T1000 (cell line): ENCODE results near the gene QRICH2.
"Not testable (repeated sequence)": the region's sequence is repeated elsewhere in the genome, so short reads cannot be mapped to it uniquely, and the experiment has no call there.

Experiments used
- DNase-seq: peaks from one replicate; lab custom pipeline; 2025; ENCODE audit warnings: mixed read lengths; lab: John Stamatoyannopoulos, UW

The QRICH2 gene

GRCh38 chr17:76307966-76308338, at the start of gene QRICH2:
Gene QRICH2 (minus strand): TSS chr17:76308276. CDS start chr17:76307998, 278 bp downstream.
- no peak for DNase-seq

GRCh38 chr17:76357597-76358158, 49.6 kb upstream of the QRICH2 start:
- DNase-seq, result no peak

- no peak for DNase-seq
These were observed 48.9 kb upstream of the QRICH2 start for GRCh38 chr17:76356803-76357456.

- no peak for DNase-seq
These were observed 46.8 kb upstream of the QRICH2 start for GRCh38 chr17:76354747-76355310.

- no peak for DNase-seq
These were observed 46.2 kb upstream of the QRICH2 start for GRCh38 chr17:76354317-76354729.

GRCh38 chr17:76353599-76354316, 45.7 kb upstream of the QRICH2 start, which contains the start of gene PRPSAP1:
Gene PRPSAP1 (minus strand): TSS chr17:76353916. CDS start chr17:76353703, 213 bp downstream.
- peak; percentile 96 for DNase-seq

GRCh38 chr17:76353004-76353598, 45.0 kb upstream of the QRICH2 start:
- no peak for DNase-seq

- no peak for DNase-seq
These were observed 43.5 kb upstream of the QRICH2 start for GRCh38 chr17:76351526-76352071.

- no peak for DNase-seq
These were observed 42.4 kb upstream of the QRICH2 start for GRCh38 chr17:76350463-76350862.

- not testable (repeated sequence) for DNase-seq
These were observed 38.9 kb upstream of the QRICH2 start for GRCh38 chr17:76346936-76347335.

- no peak for DNase-seq
These were observed 37.4 kb upstream of the QRICH2 start for GRCh38 chr17:76345377-76345974.

- DNase-seq, result no peak
These were observed 35.0 kb upstream of the QRICH2 start for GRCh38 chr17:76343106-76343505.

GRCh38 chr17:76341301-76341700, 33.2 kb upstream of the QRICH2 start:
- DNase-seq, result no peak

- no peak for DNase-seq
These were observed 29.3 kb upstream of the QRICH2 start for GRCh38 chr17:76337413-76337777.

- no peak for DNase-seq
These were observed 28.8 kb upstream of the QRICH2 start for GRCh38 chr17:76336756-76337412.

GRCh38 chr17:76335716-76336381, 27.8 kb upstream of the QRICH2 start:
- DNase-seq, result no peak

- no peak for DNase-seq
These were observed 25.8 kb upstream of the QRICH2 start for GRCh38 chr17:76333673-76334505.

- DNase-seq, result no peak
These were observed 23.0 kb upstream of the QRICH2 start for GRCh38 chr17:76331083-76331482.

GRCh38 chr17:76329664-76330063, 21.6 kb upstream of the QRICH2 start:
- no peak for DNase-seq

- DNase-seq, result no peak
These were observed 19.6 kb upstream of the QRICH2 start for GRCh38 chr17:76327696-76328095.
